GM10847 (cell line): ENCODE measurements around the gene NARF.

Source experiments
- POLR2A ChIP-seq: IDR thresholded peaks from 2 replicates; pipeline ENCODE4 v1.6.1; 2011; ENCODE audit not compliant: insufficient read length; ENCODE audit errors: extremely low read depth

Gene NARF

DNA sequence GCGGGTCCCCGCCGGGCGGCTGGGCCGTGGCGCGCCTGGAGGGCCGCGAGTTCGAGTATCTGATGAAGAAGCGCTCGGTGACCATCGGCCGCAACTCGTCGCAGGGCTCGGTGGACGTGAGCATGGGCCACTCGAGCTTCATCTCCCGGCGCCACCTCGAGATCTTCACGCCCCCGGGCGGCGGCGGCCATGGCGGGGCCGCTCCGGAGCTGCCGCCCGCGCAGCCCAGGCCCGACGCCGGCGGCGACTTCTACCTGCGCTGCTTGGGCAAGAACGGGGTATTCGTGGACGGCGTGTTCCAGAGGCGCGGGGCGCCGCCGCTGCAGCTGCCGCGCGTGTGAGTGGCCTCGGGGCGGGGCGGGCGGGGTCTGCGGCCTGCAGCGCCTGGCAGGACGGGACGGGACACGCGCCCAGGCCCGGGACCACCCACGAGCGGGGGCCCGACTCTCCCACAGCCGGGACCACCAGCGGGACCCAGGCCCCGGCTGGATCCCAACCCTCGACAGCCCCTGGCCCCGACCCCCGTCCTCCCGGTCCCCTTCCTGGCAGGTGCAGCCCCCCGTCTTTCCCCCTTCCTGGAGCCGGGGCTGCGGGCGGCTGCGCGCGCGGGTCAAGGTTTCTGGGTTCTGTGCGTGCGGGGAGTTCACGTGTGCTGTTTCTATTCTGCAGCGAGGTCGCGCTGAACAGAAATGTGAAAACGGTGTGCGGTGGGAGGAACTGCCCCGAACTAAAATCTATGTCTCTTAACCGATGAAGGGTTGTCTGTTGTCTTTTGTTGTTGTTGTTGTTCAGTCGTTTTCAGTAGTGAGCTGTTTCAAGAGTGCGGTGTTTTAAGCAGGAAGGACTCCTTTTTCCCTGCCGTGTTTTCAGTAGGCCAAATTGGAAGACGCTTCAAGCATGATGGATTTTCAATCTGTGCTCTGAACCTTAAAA is 61.7 kb downstream of the NARF start:
- TF ChIP-seq POLR2A, result no peak

DNA sequence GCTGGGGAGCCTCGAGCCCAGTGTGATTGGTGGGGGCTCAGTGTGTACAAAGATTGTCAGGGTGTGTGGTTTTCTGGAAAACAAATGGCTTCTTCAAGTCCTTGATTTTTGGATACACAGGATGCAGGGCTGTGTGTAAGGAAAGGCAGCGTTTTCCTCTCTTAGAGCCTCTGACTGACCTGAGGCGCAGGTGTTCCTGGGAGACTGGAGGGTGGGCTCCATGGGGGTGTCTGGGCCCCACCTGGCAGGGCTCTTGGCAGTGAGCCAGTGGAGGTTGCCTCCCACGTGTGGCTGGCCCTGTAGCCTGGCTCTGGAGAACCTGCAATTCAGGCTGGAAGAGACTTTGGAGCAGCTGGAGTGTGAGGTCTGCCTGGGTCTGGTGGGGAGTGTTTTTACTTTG is 66.0 kb downstream of the NARF start:
- TF ChIP-seq POLR2A, result no peak

- no peak for TF ChIP-seq POLR2A
These were observed 67.2 kb downstream of the NARF start for GRCh38 chr17:82525712-82526111.

- no peak for TF ChIP-seq POLR2A
These were observed 69.4 kb downstream of the NARF start for GRCh38 chr17:82527898-82528297.

- TF ChIP-seq POLR2A, result no peak
These were observed 70.1 kb downstream of the NARF start for GRCh38 chr17:82528484-82529265.

DNA sequence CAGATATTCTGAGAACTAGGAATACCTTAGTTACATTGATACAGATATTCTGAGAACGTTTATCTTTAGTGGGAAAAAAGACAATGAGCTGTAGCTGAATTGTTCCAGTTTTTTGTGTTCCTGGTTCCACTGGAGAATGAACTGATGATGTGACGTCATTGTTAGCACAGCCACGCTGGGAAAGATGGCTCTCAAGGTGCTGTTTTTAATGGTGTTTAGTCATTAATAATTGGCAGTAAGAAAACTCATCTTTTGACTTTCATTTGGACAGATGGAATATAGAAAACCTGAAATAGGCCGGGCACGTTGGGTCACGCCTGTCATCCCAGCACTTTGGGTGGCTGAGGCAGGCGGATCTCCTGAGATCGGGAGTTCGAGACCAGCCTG is 71.4 kb downstream of the NARF start:
- TF ChIP-seq POLR2A, result no peak

DNA sequence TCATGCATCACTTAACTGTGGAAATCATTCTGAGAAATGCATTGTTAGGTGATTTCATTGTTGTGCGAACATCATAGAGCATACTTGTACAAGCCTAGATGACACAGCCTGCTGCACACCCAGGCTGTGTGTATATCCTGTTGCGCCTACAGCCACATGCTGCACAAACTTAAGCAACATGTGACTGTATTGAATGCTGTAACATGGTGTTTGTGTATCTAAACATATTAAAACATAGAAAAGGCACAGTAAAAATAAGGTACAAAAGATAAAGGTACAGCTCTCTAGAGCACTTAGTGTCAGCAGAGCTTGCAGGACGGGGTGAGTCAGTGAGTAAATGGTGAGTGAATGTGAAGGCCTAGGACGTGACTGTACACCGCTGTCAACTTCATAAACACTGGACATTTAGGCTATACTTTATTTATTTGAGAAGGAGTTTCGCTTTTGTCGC is 72.9 kb downstream of the NARF start:
- no peak for TF ChIP-seq POLR2A

- no peak for TF ChIP-seq POLR2A
These were observed 75.9 kb downstream of the NARF start for GRCh38 chr17:82534401-82534812.

GRCh38 chr17:82536512-82537201 is 78.1 kb downstream of the NARF start:
- no peak for TF ChIP-seq POLR2A
